Prostate gland (tissue), 2 donors: ENCODE results near the gene RNF157.

Experiments
- POLR2A ChIP-seq: fragments of 450-650 bp; IDR thresholded peaks from one replicate; pipeline ENCODE4 v1.6.1; 2016; ENCODE audit warnings: antibody characterized with exemption, mild to moderate bottlenecking
- POLR2AphosphoS5 ChIP-seq: sonication (generic); formaldehyde crosslinking; IDR thresholded peaks from one replicate; pipeline ENCODE4 v1.6.1; 2017; ENCODE audit warnings: antibody characterized with exemption
- TF ChIP-seq, protein P1 (sequence below), 4 experiments: fragments of 200-600 bp in 2 of 4; fragments of 450-650 bp in 2 of 4; sonication (generic) in 2 of 4; IDR thresholded peaks; 1 replicate in 3 of 4; 2 replicates in 1 of 4; pipeline ENCODE4 v1.5.1; 2016 to 2019; ENCODE audit warnings: antibody characterized with exemption in 4 of 4, mild to moderate bottlenecking in 2 of 4, moderate library complexity in 2 of 4

DNA sequence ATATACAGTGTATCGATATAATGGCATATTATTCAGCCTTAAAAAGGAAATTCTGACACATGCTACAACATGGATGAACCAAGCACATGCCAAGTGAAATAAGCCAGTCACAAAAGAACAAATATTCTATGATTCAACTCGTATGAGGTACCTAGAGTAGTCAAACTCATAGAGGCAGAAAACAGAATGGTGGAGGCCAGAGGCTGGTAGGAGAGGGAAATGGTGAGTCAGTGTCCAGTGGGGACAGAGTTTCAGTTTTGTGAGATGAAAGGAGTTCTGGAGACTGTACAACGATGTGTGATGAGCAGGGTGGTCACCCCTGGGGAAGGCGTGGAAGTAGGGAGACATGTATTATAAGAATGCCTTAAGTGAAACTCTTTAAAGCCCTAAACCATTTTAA lies 39.9 kb downstream of the RNF157 start:
- TF ChIP-seq, protein P1, sequence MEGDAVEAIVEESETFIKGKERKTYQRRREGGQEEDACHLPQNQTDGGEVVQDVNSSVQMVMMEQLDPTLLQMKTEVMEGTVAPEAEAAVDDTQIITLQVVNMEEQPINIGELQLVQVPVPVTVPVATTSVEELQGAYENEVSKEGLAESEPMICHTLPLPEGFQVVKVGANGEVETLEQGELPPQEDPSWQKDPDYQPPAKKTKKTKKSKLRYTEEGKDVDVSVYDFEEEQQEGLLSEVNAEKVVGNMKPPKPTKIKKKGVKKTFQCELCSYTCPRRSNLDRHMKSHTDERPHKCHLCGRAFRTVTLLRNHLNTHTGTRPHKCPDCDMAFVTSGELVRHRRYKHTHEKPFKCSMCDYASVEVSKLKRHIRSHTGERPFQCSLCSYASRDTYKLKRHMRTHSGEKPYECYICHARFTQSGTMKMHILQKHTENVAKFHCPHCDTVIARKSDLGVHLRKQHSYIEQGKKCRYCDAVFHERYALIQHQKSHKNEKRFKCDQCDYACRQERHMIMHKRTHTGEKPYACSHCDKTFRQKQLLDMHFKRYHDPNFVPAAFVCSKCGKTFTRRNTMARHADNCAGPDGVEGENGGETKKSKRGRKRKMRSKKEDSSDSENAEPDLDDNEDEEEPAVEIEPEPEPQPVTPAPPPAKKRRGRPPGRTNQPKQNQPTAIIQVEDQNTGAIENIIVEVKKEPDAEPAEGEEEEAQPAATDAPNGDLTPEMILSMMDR (IDR thresholded peaks at IDR 0.05), result no peak
- TF ChIP-seq POLR2A, result no peak
- TF ChIP-seq POLR2AphosphoS5, result no peak
